HEK293 (cell line): ENCODE results near the gene CACNB4.

Source experiments
- CTCF ChIP-seq: fragments of 450-650 bp; formaldehyde crosslinking; IDR thresholded peaks from 2 replicates; pipeline ENCODE4 v1.5.1; 2016; ENCODE audit warnings: missing biosample characterization, missing genetic modification characterization
- MZF1 ChIP-seq: fragments of 450-650 bp; formaldehyde crosslinking; IDR thresholded peaks from 2 replicates; pipeline ENCODE4 v1.5.1; 2017; ENCODE audit warnings: missing biosample characterization, missing genetic modification characterization, borderline replicate concordance
- PRDM6 ChIP-seq: fragments of 450-650 bp; formaldehyde crosslinking; IDR thresholded peaks from 2 replicates; pipeline ENCODE4 v1.5.1; 2017; ENCODE audit warnings: missing biosample characterization, missing genetic modification characterization
- REST ChIP-seq: fragments of 450-650 bp; formaldehyde crosslinking; IDR thresholded peaks from 2 replicates; pipeline ENCODE4 v1.5.1; 2016; ENCODE audit warnings: missing biosample characterization, missing genetic modification characterization
- ZBTB1 ChIP-seq: fragments of 450-650 bp; formaldehyde crosslinking; IDR thresholded peaks from 2 replicates; pipeline ENCODE4 v1.5.1; 2016; ENCODE audit warnings: missing biosample characterization, missing genetic modification characterization
- ZBTB11 ChIP-seq: fragments of 450-650 bp; formaldehyde crosslinking; conservative IDR thresholded peaks from 2 replicates; pipeline ENCODE4 v1.5.1; 2016; ENCODE audit warnings: low read depth, missing biosample characterization, missing genetic modification characterization
- ZNF335 ChIP-seq: fragments of 450-650 bp; formaldehyde crosslinking; conservative IDR thresholded peaks from 2 replicates; pipeline ENCODE4 v1.5.1; 2016; ENCODE audit warnings: missing biosample characterization, missing genetic modification characterization
- ZNF423 ChIP-seq: fragments of 450-650 bp; formaldehyde crosslinking; IDR thresholded peaks from 2 replicates; pipeline ENCODE4 v1.5.1; 2016; ENCODE audit warnings: missing biosample characterization, missing genetic modification characterization
- ZNF830 ChIP-seq: fragments of 450-650 bp; IDR thresholded peaks from 2 replicates; pipeline ENCODE4 v1.5.0; 2018; ENCODE audit warnings: missing biosample characterization, missing genetic modification characterization, low read depth, mild to moderate bottlenecking, moderate library complexity

- no peak for TF ChIP-seq REST (tag by site-specific recombination)
- no peak for TF ChIP-seq ZBTB11 (tag by site-specific recombination)
- no peak for TF ChIP-seq CTCF (tag by site-specific recombination)
- no peak for TF ChIP-seq ZNF423
- TF ChIP-seq ZNF830, result no peak
- TF ChIP-seq MZF1 (tag by site-specific recombination), result no peak
- TF ChIP-seq ZNF335, result no peak
- TF ChIP-seq PRDM6 (tag by site-specific recombination), result no peak
- no peak for TF ChIP-seq ZBTB1 (tag by site-specific recombination)
These were observed 255.2 kb downstream of the CACNB4 start for GRCh38 chr2:151843691-151844061.
